OCI-LY7 (cell line): Measurements from ENCODE around the gene C1orf226. TPM values are rescaled to one million over a fixed set of nuclear protein-coding genes. Genes with fewer than 3 reads are reported as not detected.
"Not testable (repeated sequence)": the region's sequence is repeated elsewhere in the genome, so short reads cannot be mapped to it uniquely, and the experiment has no call there.

Experiments used
- BruUV-seq: library from RNA; stranded (reverse); fragments of 400-500 nt; replicated peaks from 2 replicates; lab custom pipeline; 2021; lab: Mats Ljungman, UMichigan
- CTCF ChIA-PET: fragments of 300-600 bp; sonication (Branson Sonifier 250); formaldehyde crosslinking; loops from one replicate; lab custom pipeline; 2022; ENCODE audit warnings: antibody characterized with exemption; ENCODE audit not compliant: unreplicated experiment; lab: Charles Lee
- POLR2A ChIA-PET: fragments of 300-600 bp; sonication (Branson Sonifier 250); formaldehyde crosslinking; loops from one replicate; lab custom pipeline; 2022; ENCODE audit warnings: antibody characterized with exemption; lab: Charles Lee
- DNase-seq: peaks from one replicate; pipeline ENCODE4 v3.0.0-alpha.2; 2015; ENCODE audit warnings: low spot score
- H2AFZ ChIP-seq: fragments of 200-600 bp; sonication (generic), shearing (Covaris generic); 2 replicates; pipeline ENCODE4 v1.6.1; 2014; ENCODE audit warnings: mild to moderate bottlenecking, antibody characterized with exemption, low read length, moderate library complexity
- H3K27ac ChIP-seq: fragments of 200-600 bp; sonication (generic); 2 replicates; pipeline ENCODE4 v1.5.1; 2014; ENCODE audit warnings: mixed run types, low read depth, mild to moderate bottlenecking, moderate library complexity, low read length, inconsistent platforms; ENCODE audit not compliant: poor library complexity, severe bottlenecking
- H3K36me3 ChIP-seq: fragments of 200-600 bp; sonication (generic); 2 replicates; pipeline ENCODE4 v1.6.1; 2014; ENCODE audit warnings: mild to moderate bottlenecking, antibody characterized with exemption, low read length, moderate library complexity, mixed read lengths; ENCODE audit not compliant: insufficient read depth
- H3K4me1 ChIP-seq: fragments of 200-600 bp; sonication (generic); 2 replicates; pipeline ENCODE4 v1.5.1; 2014; ENCODE audit warnings: mild to moderate bottlenecking, low read length; ENCODE audit not compliant: insufficient read depth, poor library complexity, severe bottlenecking
- H3K4me2 ChIP-seq: fragments of 200-600 bp; sonication (generic); 2 replicates; pipeline ENCODE4 v1.6.1; 2014; ENCODE audit warnings: mild to moderate bottlenecking, low read length
- H3K4me3 ChIP-seq: fragments of 200-600 bp; sonication (generic); 2 replicates; pipeline ENCODE4 v1.5.1; 2014; ENCODE audit warnings: mild to moderate bottlenecking, low read depth, low read length; ENCODE audit not compliant: poor library complexity, severe bottlenecking
- H3K79me2 ChIP-seq: fragments of 200-600 bp; sonication (generic); 2 replicates; pipeline ENCODE4 v1.6.1; 2016; ENCODE audit warnings: low read depth, mild to moderate bottlenecking, low read length, moderate library complexity, mixed read lengths; ENCODE audit not compliant: insufficient read depth
- H3K9me2 ChIP-seq: fragments of 200-600 bp; sonication (generic); 2 replicates; pipeline ENCODE4 v1.6.1; 2016; ENCODE audit warnings: mild to moderate bottlenecking, low read length, mixed read lengths; ENCODE audit not compliant: insufficient read depth
- H3K9me3 ChIP-seq: fragments of 200-600 bp; sonication (generic); 2 replicates; pipeline ENCODE4 v1.6.1; 2014; ENCODE audit warnings: mild to moderate bottlenecking, mixed run types, low read length, mixed read lengths
- H4K20me1 ChIP-seq: fragments of 200-600 bp; sonication (generic); 2 replicates; pipeline ENCODE4 v1.6.1; 2014; ENCODE audit warnings: mild to moderate bottlenecking, antibody characterized with exemption, low read length, moderate library complexity, mixed read lengths; ENCODE audit not compliant: insufficient read depth
- EZH2phosphoT487 ChIP-seq: fragments of 200-600 bp; sonication (generic); IDR thresholded peaks from 2 replicates; pipeline ENCODE4 v1.6.1; 2018; ENCODE audit warnings: low read depth, borderline replicate concordance, mild to moderate bottlenecking, mixed run types, antibody characterized with exemption, low read length, moderate library complexity, mixed read lengths
- intact Hi-C: fragments of 100-400 bp; cut with micrococcal nuclease; formaldehyde crosslinking; loops from one replicate; pipeline ENCODE4 v1.10.0; 2022; ENCODE audit not compliant: unreplicated experiment
- microRNA-seq: library from miRNA; unstranded; fragments of <30 nt; microRNA quantifications from one replicate; pipeline ENCODE4 v1.2.0, GENCODE V29; 2022; ENCODE audit warnings: borderline replicate concordance
- small RNA-seq: library from RNA; depleted of rRNA; stranded (forward); fragments of <200 nt; gene quantifications from one replicate; pipeline ENCODE3, GENCODE V24; 2014
- total RNA-seq, 2 experiments: library from RNA; depleted of rRNA in 1 of 2; stranded (reverse); fragments of >200 nt in 1 of 2; shearing (Covaris generic) in 1 of 2; gene quantifications; 2 replicates each; pipeline ENCODE4 v1.2.3, GENCODE V29; 2014 to 2022
- TF ChIP-seq, protein P1 (sequence below): fragments of 200-600 bp; sonication (generic); conservative IDR thresholded peaks from 2 replicates; pipeline ENCODE4 v1.5.1; 2014; ENCODE audit warnings: mild to moderate bottlenecking, antibody characterized with exemption, low read length, moderate library complexity, mixed read lengths

Gene C1orf226
- total RNA-seq, 2 experiments from 2014 or later: not detected

- H3K9me3 ChIP-seq: no peaks in the 10 kb centered on the region
- no peak for DNase-seq
- H3K79me2 ChIP-seq: no peaks in the 10 kb centered on the region
- no peaks in the 10 kb centered on the region for H3K4me1 ChIP-seq
- no peak overlapping the region for H3K27ac ChIP-seq
- ChIA-PET CTCF (no interaction called here), POLR2A (no interaction called here)
- H3K9me2 ChIP-seq: no peaks in the 10 kb centered on the region
- BruUV-seq: no TSS peak
- no peak overlapping the region for H3K4me3 ChIP-seq
- H2AFZ ChIP-seq: no peak overlapping the region
- no peak for TF ChIP-seq EZH2phosphoT487
- TF ChIP-seq, protein P1, sequence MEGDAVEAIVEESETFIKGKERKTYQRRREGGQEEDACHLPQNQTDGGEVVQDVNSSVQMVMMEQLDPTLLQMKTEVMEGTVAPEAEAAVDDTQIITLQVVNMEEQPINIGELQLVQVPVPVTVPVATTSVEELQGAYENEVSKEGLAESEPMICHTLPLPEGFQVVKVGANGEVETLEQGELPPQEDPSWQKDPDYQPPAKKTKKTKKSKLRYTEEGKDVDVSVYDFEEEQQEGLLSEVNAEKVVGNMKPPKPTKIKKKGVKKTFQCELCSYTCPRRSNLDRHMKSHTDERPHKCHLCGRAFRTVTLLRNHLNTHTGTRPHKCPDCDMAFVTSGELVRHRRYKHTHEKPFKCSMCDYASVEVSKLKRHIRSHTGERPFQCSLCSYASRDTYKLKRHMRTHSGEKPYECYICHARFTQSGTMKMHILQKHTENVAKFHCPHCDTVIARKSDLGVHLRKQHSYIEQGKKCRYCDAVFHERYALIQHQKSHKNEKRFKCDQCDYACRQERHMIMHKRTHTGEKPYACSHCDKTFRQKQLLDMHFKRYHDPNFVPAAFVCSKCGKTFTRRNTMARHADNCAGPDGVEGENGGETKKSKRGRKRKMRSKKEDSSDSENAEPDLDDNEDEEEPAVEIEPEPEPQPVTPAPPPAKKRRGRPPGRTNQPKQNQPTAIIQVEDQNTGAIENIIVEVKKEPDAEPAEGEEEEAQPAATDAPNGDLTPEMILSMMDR: no peak
- no peak overlapping the region for H3K4me2 ChIP-seq
- no peaks in the 10 kb centered on the region for H4K20me1 ChIP-seq
- H3K36me3 ChIP-seq: no peaks in the 10 kb centered on the region
- intact Hi-C loops: no loop called here
These were observed 41.3 kb downstream of the C1orf226 start for GRCh38 chr1:162422662-162423375.

DNA sequence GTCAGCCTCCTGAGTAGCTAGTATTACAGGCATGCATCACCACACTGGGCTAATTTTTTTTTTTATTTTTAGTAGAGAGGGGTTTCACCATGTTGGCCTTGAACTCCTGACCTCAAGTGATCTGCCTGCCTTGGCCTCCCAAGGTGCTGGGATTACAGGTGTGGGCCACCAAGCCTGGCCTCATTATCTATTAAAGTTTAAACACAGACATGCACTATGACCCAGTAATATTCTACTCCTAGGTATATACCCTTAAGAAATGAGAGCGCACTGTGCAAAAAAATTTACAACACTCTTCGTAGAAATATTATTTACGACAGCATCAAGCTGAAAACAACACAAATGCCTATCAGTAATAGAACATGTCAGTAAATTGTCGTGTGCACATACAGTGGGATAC, 49.1 kb downstream of the C1orf226 start:
- ChIA-PET CTCF (no interaction called here), POLR2A (no interaction called here)
- H3K9me2 ChIP-seq: no peaks in the 10 kb centered on the region
- H3K4me2 ChIP-seq: no peak overlapping the region
- H3K36me3 ChIP-seq: no peaks in the 10 kb centered on the region
- TF ChIP-seq EZH2phosphoT487: no peak
- TF ChIP-seq, protein P1: no peak
- DNase-seq: no peak
- no peaks in the 10 kb centered on the region for H3K9me3 ChIP-seq
- no peak overlapping the region for H3K4me3 ChIP-seq
- intact Hi-C loops: no loop called here
- H2AFZ ChIP-seq: no peak overlapping the region
- no peak overlapping the region for H3K27ac ChIP-seq
- BruUV-seq: no TSS peak
- H3K79me2 ChIP-seq: no peaks in the 10 kb centered on the region
- H3K4me1 ChIP-seq: no peaks in the 10 kb centered on the region
- no peaks in the 10 kb centered on the region for H4K20me1 ChIP-seq

DNA sequence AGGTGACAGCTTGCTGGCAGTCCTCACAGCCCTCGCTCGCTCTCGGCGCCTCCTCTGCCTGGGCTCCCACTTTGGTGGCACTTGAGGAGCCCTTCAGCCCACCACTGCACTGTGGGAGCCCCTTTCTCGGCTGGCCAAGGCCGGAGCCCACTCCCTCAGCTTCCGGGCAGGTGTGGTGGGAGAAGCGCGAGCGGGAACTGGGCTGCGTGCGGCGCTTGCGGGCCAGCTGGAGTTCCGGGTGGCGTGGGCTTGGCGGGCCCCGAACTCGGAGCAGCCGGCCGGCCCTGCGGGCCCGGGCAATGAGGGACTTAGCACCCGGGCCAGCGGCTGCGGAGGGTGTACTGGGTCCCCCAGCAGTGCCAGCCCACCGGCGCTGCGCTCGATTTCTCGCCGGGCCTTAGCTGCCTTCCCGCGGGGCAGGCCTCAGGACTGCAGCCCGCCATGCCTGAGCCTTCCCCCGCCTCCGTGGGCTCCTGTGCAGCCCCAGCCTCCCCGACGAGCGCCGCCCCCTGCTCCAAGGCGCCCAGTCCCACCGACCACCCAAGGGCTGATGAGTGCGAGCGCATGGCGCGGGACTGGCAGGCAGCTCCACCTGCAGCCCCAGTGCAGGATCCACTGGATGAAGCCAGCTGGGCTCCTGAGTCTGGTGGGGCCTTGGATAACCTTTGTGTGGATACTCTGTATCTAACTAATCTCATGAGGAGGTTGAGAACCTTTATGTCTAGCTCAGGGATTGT, 51.6 kb downstream of the C1orf226 start:
- H3K4me3 ChIP-seq, H3K9me3 ChIP-seq, H3K4me1 ChIP-seq, BruUV-seq, POLR2A ChIA-PET, intact Hi-C loops, H3K4me2 ChIP-seq, H2AFZ ChIP-seq, DNase-seq, H4K20me1 ChIP-seq, H3K27ac ChIP-seq, H3K79me2 ChIP-seq, H3K9me2 ChIP-seq, H3K36me3 ChIP-seq: not testable (repeated sequence)
- CTCF ChIA-PET: interaction anchor here (0.6 kb wide), 1 partner anchor 64 kb away, joined by 3 read pairs; the partner anchor contains the start of gene UHMK1

Small RNA genes within 50 kb of the gene (microRNA-seq; reads per million reads assigned to microRNA genes)
- not detected for gene MIR556

Small RNA genes within 50 kb of the gene (small RNA-seq; reads per million reads assigned to genes)
- not detected for gene MIR556
- gene RNA5SP61: not detected

Other genes starting within 250 kb of the C1orf226 start
- gene SPATA46, start 4.9 kb upstream of the C1orf226 start, total RNA-seq (2014; rRNA removed; shearing (Covaris generic)): not detected in 2 replicates
- not detected in 2 replicates for gene SPATA46, start 4.9 kb upstream of the C1orf226 start, total RNA-seq (2022)
- gene SH2D1B, start 30.4 kb downstream of the C1orf226 start, total RNA-seq (2014; rRNA removed; shearing (Covaris generic)): not detected in 2 replicates
- gene SH2D1B, start 30.4 kb downstream of the C1orf226 start, total RNA-seq (2022): not detected in 2 replicates
- 27.7 and 27.8 TPM in 2 replicates for gene UHMK1, start 116.1 kb downstream of the C1orf226 start, total RNA-seq (2014; rRNA removed; shearing (Covaris generic))
- 33.8 and 35.7 TPM in 2 replicates for gene UHMK1, start 116.1 kb downstream of the C1orf226 start, total RNA-seq (2022)
- gene UAP1, start 180.0 kb downstream of the C1orf226 start, total RNA-seq (2014; rRNA removed; shearing (Covaris generic)): 30.0 and 32.1 TPM in 2 replicates
- 39.0 and 41.2 TPM in 2 replicates for gene UAP1, start 180.0 kb downstream of the C1orf226 start, total RNA-seq (2022)